Parathyroid adenoma (tissue), 2 donors: ENCODE measurements around the gene KHK.

Experiments used
- H2AFZ ChIP-seq: fragments of 300-600 bp; sonication (generic); one replicate; pipeline ENCODE4 v1.7.0; 2017; ENCODE audit warnings: antibody characterized with exemption, mild to moderate bottlenecking
- H3K27ac ChIP-seq: fragments of 300-600 bp; sonication (generic); one replicate; pipeline ENCODE4 v1.7.0; 2017
- H3K27me3 ChIP-seq: fragments of 300-600 bp; sonication (generic); one replicate; pipeline ENCODE4 v1.7.0; 2017; ENCODE audit warnings: low read length; ENCODE audit not compliant: control insufficient read depth, insufficient read depth
- H3K36me3 ChIP-seq: fragments of 300-600 bp; sonication (generic); one replicate; pipeline ENCODE4 v1.7.0; 2017; ENCODE audit warnings: low read length; ENCODE audit not compliant: control insufficient read depth, insufficient read depth
- H3K4me1 ChIP-seq: fragments of 300-600 bp; sonication (generic); one replicate; pipeline ENCODE4 v1.7.0; 2017; ENCODE audit warnings: control low read depth
- H3K4me2 ChIP-seq: fragments of 300-600 bp; sonication (generic); one replicate; pipeline ENCODE4 v1.7.0; 2017; ENCODE audit warnings: low read length
- H3K4me3 ChIP-seq: fragments of 300-600 bp; sonication (generic); one replicate; pipeline ENCODE4 v1.7.0; 2017; ENCODE audit warnings: low read depth, low read length
- H3K79me2 ChIP-seq: fragments of 300-600 bp; sonication (generic); one replicate; pipeline ENCODE4 v1.7.0; 2017; ENCODE audit warnings: control low read depth
- H3K9ac ChIP-seq: fragments of 300-600 bp; sonication (generic); one replicate; pipeline ENCODE4 v1.7.0; 2017; ENCODE audit warnings: mild to moderate bottlenecking
- H3K9me3 ChIP-seq: fragments of 300-600 bp; sonication (generic); one replicate; pipeline ENCODE4 v1.7.0; 2017; ENCODE audit warnings: low read length; ENCODE audit not compliant: control insufficient read depth
- TF ChIP-seq, protein P1 (sequence below): fragments of 300-600 bp; sonication (generic); IDR thresholded peaks from one replicate; pipeline ENCODE4 v1.7.0; 2017; ENCODE audit warnings: antibody characterized with exemption, mild to moderate bottlenecking
- donor health status: primary hyperparathyroidism.

KHK gene

DNA sequence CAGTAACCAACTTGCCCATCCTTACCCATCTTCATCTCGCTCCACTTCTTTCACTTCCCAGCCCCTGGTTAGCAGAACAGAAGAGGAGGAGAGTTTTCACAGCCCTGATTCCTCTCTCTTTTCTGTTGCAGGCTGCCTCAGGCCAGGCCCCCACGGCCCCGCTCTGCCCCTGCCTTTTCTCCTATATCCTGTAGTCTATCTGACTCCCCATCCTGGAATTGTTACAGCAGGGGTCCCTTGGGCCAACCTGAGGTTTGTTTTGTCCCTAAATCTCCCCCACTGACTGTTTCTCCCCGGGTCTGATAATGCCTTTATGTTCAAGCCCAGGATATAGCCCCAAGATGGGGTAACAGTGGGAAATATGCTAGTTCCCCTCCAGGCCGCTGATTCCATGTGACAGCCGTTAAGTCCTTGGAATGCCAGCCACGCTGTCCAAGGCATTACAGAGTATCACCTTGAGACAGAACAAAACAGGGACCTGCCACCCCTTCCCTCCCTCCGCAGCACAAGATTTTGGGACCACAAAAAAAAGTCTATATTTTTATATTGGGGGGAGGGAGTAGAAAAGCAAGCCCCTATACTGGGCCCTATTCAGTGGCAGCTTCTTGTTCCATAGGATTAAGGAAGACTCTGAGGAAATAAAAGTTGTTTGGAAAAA lies 16.5 kb upstream of the KHK start:
- Histone ChIP-seq H3K9me3 (no peaks in the 10 kb centered on the region), H3K79me2 (peaks cover 22% of the 10 kb centered on the region), H3K4me2 (peak overlapping the region; percentile 62), H2AFZ (no peak overlapping the region), H3K9ac (no peak overlapping the region), H3K4me3 (peak overlapping the region; percentile 87), H3K27ac (no peak overlapping the region), H3K27me3 (no peaks in the 10 kb centered on the region), H3K36me3 (no peaks in the 10 kb centered on the region), H3K4me1 (peaks cover 12% of the 10 kb centered on the region)
- TF ChIP-seq, protein P1, sequence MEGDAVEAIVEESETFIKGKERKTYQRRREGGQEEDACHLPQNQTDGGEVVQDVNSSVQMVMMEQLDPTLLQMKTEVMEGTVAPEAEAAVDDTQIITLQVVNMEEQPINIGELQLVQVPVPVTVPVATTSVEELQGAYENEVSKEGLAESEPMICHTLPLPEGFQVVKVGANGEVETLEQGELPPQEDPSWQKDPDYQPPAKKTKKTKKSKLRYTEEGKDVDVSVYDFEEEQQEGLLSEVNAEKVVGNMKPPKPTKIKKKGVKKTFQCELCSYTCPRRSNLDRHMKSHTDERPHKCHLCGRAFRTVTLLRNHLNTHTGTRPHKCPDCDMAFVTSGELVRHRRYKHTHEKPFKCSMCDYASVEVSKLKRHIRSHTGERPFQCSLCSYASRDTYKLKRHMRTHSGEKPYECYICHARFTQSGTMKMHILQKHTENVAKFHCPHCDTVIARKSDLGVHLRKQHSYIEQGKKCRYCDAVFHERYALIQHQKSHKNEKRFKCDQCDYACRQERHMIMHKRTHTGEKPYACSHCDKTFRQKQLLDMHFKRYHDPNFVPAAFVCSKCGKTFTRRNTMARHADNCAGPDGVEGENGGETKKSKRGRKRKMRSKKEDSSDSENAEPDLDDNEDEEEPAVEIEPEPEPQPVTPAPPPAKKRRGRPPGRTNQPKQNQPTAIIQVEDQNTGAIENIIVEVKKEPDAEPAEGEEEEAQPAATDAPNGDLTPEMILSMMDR, result no peak

DNA sequence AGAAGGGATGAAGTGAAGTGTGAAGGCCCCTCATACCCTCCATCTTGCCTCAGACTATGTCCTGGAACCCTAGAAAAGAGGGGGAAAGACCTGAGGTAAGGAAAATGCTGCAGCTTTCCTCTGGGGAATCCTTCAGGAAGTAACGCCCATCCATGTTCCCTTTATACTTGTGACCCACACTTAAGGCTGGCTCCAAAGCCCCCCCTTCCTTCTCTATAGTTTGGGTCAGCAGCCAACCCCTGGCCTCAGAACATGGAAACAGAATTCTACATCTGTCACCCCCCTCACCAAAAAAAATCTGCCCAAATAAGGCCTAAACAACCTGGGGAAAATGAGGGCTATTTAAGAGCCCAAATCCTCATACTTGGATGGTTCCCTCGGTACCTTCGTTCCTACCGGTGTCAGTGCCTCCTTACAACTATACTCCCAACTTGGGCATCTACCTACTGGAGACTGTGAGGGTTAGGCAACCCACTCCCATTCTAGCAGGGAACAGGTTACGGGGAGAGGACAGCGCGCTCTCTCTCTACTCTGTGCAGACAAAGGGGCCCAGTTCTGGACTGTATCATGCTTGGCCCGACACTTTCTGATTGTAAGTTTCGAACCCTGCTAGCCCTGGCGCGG lies 15.8 kb upstream of the KHK start:
- Histone ChIP-seq H3K4me3 (peak overlapping the region; percentile 87), H2AFZ (peak overlapping the region; percentile 98), H3K36me3 (no peaks in the 10 kb centered on the region), H3K27me3 (no peaks in the 10 kb centered on the region), H3K27ac (peak overlapping the region; percentile 68), H3K4me1 (peaks cover 12% of the 10 kb centered on the region), H3K9ac (peak overlapping the region; percentile 51), H3K9me3 (no peaks in the 10 kb centered on the region), H3K4me2 (peak overlapping the region; percentile 62), H3K79me2 (peaks cover 22% of the 10 kb centered on the region)
- TF ChIP-seq, protein P1, result no peak

DNA sequence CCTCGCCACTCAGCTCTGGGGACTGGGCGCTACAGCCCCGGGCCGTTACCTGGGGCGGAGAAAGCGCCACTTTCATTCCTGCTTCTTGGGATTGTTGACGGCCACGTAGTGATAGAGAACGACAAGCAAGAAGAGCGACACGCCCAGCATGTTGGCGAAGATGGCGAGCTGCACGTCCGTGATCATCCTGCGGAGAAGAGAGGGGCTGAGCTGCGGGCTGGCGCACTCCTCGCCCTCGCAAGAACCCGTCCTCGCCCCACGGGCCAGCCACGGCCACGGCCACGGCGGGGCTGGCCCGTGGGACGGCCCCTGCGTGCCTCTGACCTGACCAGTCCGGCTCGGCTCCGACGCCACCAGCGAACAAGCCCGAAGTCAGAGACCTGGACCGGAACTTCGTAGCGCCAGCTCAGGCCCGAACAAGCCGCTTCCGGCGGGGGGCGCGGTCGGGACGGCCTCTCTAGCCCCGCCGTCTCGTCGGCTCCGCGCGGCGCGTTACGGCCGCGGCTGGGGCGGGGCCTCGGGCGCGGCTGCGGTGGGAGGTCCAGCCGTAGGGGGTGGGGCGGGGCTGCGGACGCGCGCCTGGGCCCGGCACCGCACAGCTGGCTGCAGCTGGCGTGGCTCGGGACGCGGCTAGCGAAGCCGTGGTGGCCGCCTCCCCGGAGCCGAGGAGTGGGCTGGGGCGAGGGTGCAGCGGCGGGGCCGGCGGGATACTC lies 15.1 kb upstream of the KHK start, which contains the start of gene OST4:
Gene OST4, minus strand, starts transcription at position 378 of the 713 bp plus-strand sequence.
- Histone ChIP-seq H3K27ac (peak within 1 kb of the TSS; percentile 74), H3K36me3 (no peaks in the 10 kb centered on the region), H3K9me3 (no peaks in the 10 kb centered on the region), H2AFZ (peak within 1 kb of the TSS; percentile 98), H3K27me3 (no peaks in the 10 kb centered on the region), H3K9ac (peak within 1 kb of the TSS; percentile 51), H3K4me1 (peaks cover 12% of the 10 kb centered on the region), H3K4me3 (peak within 1 kb of the TSS; percentile 87), H3K4me2 (peak within 1 kb of the TSS; percentile 86), H3K79me2 (peaks cover 22% of the 10 kb centered on the region)
- TF ChIP-seq, protein P1, result peak; percentile 26

DNA sequence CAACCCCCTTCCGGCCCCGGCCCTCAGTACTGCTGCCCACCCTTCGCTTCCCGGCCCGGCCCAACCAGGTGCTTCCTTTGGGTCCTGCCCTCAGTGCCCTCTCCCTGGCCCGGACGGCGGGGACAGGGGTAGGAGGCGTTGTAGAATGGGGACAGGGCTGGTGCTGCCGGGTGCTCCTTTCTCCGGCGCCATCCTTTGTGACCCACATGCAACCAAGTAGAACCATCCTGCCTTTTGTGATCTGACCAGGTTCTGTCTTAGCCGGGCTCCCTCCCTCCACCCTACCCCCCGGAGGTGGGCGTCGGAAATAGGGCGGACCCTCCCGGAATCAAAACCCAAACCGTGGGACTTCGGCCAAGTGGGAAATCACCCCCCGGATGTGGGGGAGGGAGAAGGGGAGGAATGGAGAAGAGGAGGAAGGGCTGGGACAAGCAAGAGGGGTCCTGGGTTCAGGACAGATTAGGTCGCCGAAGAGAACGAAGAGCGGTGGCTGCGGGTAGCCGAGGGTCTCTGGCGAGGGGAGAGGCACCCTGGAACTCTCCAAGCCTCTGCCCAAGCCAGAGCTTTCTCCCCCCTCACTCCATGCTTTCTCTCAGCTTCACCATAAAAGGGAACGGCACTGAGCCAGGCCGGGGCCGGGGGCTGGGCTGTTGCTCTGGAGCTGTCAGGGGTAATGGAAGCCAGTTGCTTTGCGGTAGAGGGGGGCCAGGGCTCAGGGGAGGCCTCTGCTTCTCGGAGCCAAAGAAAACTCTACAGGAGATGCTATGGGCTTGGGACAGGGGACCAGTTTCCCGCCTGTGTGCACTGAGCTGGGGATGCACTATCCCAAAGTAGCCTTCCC lies 14.4 kb upstream of the KHK start:
- Histone ChIP-seq H3K27me3 (no peaks in the 10 kb centered on the region), H3K4me1 (peaks cover 12% of the 10 kb centered on the region), H3K4me2 (peak overlapping the region; percentile 86), H2AFZ (peak overlapping the region; percentile 95), H3K79me2 (peaks cover 22% of the 10 kb centered on the region), H3K27ac (peak overlapping the region; percentile 74), H3K4me3 (peak overlapping the region; percentile 63), H3K36me3 (no peaks in the 10 kb centered on the region), H3K9ac (no peak overlapping the region), H3K9me3 (no peaks in the 10 kb centered on the region)
- TF ChIP-seq, protein P1, result no peak
